Cardiac fibroblast (primary cell): ENCODE results near the gene JADE2.
"Not testable (repeated sequence)": the region's sequence is repeated elsewhere in the genome, so short reads cannot be mapped to it uniquely, and the experiment has no call there.

Source experiments
- DNase-seq, 2 donors: peaks; one replicate each; pipeline versions ENCODE4 v3.0.0 to v3.0.0-alpha.2; 2010; ENCODE audit warnings: low read depth in 2 of 2
- H3K4me3 ChIP-seq, 2 donors: replicated peaks in 1 of 2; 1 replicate in 1 of 2; 2 replicates in 1 of 2; pipeline ENCODE4 v1.5.1; 2011; ENCODE audit warnings: low read depth in 2 of 2, low read length in 2 of 2, mild to moderate bottlenecking in 2 of 2, moderate library complexity in 1 of 2
- TF ChIP-seq, protein P1 (sequence below): IDR thresholded peaks from one replicate; pipeline ENCODE4 v1.5.1; 2011; ENCODE audit warnings: low read depth, mild to moderate bottlenecking, low read length, inconsistent platforms

JADE2 gene

DNA sequence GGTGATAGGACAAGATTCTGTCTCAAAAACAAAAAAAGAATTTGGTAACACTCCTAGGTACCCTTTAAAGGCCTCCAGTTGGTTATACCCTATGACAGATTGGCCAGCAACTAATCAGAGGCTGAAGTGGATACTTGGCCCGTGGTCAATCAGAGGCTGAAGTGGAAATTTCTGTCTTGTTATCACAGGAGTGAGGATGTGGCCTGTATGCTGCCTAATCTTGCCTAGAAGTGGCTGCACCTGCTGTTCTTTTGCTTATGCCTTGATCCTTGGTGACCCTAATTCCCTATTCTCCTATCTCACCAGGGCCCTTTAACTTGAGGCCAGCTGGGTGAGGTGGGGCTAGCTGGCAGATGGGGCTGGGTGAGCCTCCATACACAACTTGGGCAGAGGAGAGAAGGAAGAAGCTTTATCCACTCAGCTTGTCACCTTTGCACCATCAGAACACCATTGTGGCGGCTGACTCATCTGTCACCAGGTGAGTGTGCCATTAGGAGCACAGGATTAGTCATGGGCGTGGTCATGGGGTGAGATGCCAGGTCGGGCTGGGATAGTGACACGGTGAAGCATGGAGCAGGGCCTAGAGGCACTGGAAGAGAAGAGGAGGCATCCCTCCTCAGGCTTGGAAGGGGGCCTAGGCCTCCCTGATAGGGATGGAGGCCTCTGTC is 65.7 kb downstream of the JADE2 start:
- no peak overlapping the region for H3K4me3 ChIP-seq
- no peak for DNase-seq
- TF ChIP-seq, protein P1, sequence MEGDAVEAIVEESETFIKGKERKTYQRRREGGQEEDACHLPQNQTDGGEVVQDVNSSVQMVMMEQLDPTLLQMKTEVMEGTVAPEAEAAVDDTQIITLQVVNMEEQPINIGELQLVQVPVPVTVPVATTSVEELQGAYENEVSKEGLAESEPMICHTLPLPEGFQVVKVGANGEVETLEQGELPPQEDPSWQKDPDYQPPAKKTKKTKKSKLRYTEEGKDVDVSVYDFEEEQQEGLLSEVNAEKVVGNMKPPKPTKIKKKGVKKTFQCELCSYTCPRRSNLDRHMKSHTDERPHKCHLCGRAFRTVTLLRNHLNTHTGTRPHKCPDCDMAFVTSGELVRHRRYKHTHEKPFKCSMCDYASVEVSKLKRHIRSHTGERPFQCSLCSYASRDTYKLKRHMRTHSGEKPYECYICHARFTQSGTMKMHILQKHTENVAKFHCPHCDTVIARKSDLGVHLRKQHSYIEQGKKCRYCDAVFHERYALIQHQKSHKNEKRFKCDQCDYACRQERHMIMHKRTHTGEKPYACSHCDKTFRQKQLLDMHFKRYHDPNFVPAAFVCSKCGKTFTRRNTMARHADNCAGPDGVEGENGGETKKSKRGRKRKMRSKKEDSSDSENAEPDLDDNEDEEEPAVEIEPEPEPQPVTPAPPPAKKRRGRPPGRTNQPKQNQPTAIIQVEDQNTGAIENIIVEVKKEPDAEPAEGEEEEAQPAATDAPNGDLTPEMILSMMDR: no peak

DNA sequence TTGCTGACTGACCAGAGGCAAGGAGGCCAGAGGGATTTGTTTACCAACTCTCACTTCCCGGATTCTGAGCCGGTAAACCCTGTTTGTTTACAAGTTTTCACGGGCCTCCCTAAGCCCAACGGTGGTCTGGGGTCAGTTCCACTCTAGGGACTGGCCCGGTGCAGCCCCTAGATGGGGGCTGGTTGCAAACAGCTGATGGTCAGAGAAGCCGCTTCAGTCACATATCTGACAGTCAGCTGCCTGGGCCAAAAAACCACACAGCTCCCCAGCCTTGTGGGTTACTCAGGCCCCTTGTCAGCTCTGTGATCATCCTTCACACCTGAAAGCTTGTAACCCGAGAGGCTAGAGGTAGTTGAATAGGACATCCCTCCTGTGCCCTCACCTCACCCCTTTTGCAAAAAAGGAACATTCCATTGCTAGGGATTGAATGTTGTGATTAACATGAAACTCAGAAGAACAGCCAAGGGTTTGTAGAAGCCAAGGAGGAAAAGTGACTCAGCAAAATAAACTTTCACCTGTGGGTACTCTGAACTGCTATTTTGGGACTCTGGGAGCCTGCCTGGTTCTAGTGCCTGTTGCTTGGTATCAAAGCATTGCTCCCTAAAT is 66.8 kb downstream of the JADE2 start:
- DNase-seq: peak; percentile 38 to 49
- no peak overlapping the region for H3K4me3 ChIP-seq
- TF ChIP-seq, protein P1: no peak

- no peak overlapping the region for H3K4me3 ChIP-seq
- TF ChIP-seq, protein P1: no peak
- DNase-seq: no peak
Observed at GRCh38 chr5:134594336-134594735, 68.9 kb downstream of the JADE2 start.

GRCh38 chr5:134594797-134595457 is 69.5 kb downstream of the JADE2 start:
- H3K4me3 ChIP-seq: no peak overlapping the region
- TF ChIP-seq, protein P1: no peak
- no peak for DNase-seq

DNA sequence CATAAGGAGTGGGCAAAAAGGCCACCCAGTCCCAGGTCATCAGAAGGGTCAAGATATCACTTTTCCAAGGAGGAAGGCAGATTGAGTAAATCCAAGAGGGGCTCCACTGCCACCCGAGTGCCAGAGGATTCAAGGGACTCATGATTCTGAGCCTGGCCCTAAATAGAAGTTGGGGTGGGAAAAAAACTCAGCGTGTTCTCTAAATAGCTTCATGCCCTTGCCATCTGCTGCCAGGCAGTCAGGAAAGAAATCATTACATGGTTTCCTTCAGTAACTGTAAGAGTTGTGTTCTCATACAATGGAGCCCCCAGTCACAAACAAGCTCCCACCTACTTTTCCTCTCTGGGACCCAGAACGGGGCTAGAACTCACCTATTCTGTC is 70.0 kb downstream of the JADE2 start:
- no peak overlapping the region for H3K4me3 ChIP-seq
- DNase-seq: no peak
- TF ChIP-seq, protein P1: no peak

- not testable (repeated sequence) for DNase-seq, H3K4me3 ChIP-seq
Observed at GRCh38 chr5:134599820-134600219, 74.3 kb downstream of the JADE2 start.

GRCh38 chr5:134600600-134600999 is 75.1 kb downstream of the JADE2 start:
- peak; percentile 57 to 66 for DNase-seq
- TF ChIP-seq, protein P1: no peak
- no peak overlapping the region for H3K4me3 ChIP-seq
